Measurements from ENCODE around the gene NPW.

DNA sequence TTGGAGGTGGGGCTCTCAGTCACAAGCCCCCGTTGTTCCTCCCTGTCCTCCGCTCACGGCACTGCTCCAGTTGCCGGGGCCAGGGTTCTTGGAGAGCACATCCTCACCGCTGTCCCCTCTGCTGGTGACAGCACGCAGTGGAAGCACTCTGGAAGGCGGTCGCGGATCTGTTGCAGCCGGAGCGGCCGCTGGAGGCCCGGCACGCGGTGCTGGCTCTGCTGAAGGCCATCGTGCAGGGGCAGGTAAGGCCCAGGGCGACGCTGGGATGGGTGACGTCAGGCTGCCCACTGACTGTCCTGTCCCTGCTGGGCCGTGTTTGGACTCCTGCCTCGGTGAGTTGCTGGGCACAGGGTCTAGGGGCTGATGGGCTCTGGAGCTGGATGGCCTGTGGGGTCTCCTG, 33.6 kb downstream of the NPW start:
- TF ChIP-seq, protein P1, sequence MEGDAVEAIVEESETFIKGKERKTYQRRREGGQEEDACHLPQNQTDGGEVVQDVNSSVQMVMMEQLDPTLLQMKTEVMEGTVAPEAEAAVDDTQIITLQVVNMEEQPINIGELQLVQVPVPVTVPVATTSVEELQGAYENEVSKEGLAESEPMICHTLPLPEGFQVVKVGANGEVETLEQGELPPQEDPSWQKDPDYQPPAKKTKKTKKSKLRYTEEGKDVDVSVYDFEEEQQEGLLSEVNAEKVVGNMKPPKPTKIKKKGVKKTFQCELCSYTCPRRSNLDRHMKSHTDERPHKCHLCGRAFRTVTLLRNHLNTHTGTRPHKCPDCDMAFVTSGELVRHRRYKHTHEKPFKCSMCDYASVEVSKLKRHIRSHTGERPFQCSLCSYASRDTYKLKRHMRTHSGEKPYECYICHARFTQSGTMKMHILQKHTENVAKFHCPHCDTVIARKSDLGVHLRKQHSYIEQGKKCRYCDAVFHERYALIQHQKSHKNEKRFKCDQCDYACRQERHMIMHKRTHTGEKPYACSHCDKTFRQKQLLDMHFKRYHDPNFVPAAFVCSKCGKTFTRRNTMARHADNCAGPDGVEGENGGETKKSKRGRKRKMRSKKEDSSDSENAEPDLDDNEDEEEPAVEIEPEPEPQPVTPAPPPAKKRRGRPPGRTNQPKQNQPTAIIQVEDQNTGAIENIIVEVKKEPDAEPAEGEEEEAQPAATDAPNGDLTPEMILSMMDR (optimal IDR thresholded peaks at IDR 0.05 in 1 of 3, IDR thresholded peaks at IDR 0.05 in 1 of 3, conservative IDR thresholded peaks at IDR 0.05 in 1 of 3; ENCODE audit: extremely low read depth in 1 of 3, insufficient read depth in 2 of 3, low read length in 3 of 3) = no peak
- no peak for TF ChIP-seq EZH2 (IDR thresholded peaks at IDR 0.05; ENCODE audit: low read length)

All from keratinocyte (primary cell).